ENCODE results near the gene IL31RA. TPM values are rescaled to one million over a fixed set of nuclear protein-coding genes. Genes with fewer than 3 reads are reported as not detected.

Gene IL31RA
- total and polyA plus RNA-seq, 10 of the 15 experiments (the other 5 are each of a cell fraction or from before 2014, with no cell fraction given): 0.03 to 0.31 (median 0.11) TPM; not detected in 2

DNA sequence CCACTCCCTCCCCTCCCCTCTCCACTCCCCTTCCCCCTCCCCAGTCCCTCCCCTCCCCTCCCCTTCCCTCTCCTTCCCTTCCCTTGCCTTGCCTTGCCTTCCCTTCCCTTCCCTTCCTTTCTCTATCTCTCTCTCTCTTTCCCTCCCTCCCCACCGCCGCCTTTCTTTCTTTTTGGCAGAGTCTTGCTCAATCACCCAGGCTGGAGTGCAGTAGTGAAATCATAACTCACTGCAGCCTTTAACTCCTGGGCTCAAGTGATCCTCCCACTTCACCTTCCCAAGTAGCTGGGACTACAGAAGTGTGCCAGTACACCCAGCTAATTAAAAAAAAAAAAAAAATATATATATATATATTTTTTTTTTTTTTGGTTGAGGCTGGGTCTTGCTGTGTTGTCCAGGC lies 45.5 kb downstream of the IL31RA start:
- no peaks in the 10 kb centered on the region; the same call in 2 of the 3 replicates for H3K9me3 ChIP-seq (replicated peaks; ENCODE audit: control insufficient read depth, insufficient read depth, low read length)
- H2AFZ ChIP-seq (ENCODE audit: control insufficient read depth, low read depth, low read length): no peak overlapping the region
- WGBS (ENCODE audit: insufficient coverage, insufficient replicate concordance, low lambda C conversion rate, missing lambda C conversion rate): 70% methylated on average over 2 of the region's 2 CpGs
- H3K4me2 ChIP-seq (ENCODE audit: control insufficient read depth, insufficient read depth): no peak overlapping the region
- no peaks in the 10 kb centered on the region for H3K79me2 ChIP-seq (ENCODE audit: control insufficient read depth, insufficient read depth, low read length)
- peaks cover 10% of the 10 kb centered on the region for H3K4me1 ChIP-seq (ENCODE audit: control insufficient read depth, insufficient read depth, low read length)
- H3K36me3 ChIP-seq (ENCODE audit: control insufficient read depth in 2 of 2, insufficient read depth in 2 of 2, low read length in 1 of 2): no peaks in the 10 kb centered on the region
- BruUV-seq (replicated peaks): no TSS peak
- FAIRE-seq (no peak), ATAC-seq (no peak), DNase-seq (ENCODE audit: low read depth, low spot score) (no peak)
- ChIA-PET RAD21 (ENCODE audit: unreplicated experiment) (no interaction called here), POLR2A (no interaction called here), CTCF (no interaction called here), SMC1A (ENCODE audit: uncharacterized antibody, unreplicated experiment) (interaction anchor here (1.4 kb wide), 1 partner anchor 10 kb away, joined by 6 read pairs; no protein-coding TSS in a partner anchor)
- intact Hi-C loops (cut with micrococcal nuclease; ENCODE audit: unreplicated experiment): no loop called here
- H4K20me1 ChIP-seq (ENCODE audit: control insufficient read depth, insufficient read depth): no peaks in the 10 kb centered on the region
- TF ChIP-seq NR2F1 (conservative IDR thresholded peaks at IDR 0.05) (no peak), ZNF384 (IDR thresholded peaks at IDR 0.05; ENCODE audit: borderline replicate concordance, low read depth, low read length) (no peak), SUZ12 (IDR thresholded peaks at IDR 0.05; ENCODE audit: unreplicated experiment) (no peak), RAD51 (IDR thresholded peaks at IDR 0.05) (no peak), EZH2 (IDR thresholded peaks at IDR 0.05; ENCODE audit: borderline replicate concordance, control insufficient read depth, low read depth, low read length) (no peak), IKZF1 (conservative IDR thresholded peaks at IDR 0.05) (no peak), ZNF217 (IDR thresholded peaks at IDR 0.05) (no peak), POU2F2 (IDR thresholded peaks at IDR 0.05; ENCODE audit: borderline replicate concordance, low read depth, low read length) (no peak), ZZZ3 (IDR thresholded peaks at IDR 0.05; ENCODE audit: control insufficient read depth, insufficient read length, low read depth) (no peak), BCLAF1 (IDR thresholded peaks at IDR 0.05) (no peak)
- TF ChIP-seq, protein P1, sequence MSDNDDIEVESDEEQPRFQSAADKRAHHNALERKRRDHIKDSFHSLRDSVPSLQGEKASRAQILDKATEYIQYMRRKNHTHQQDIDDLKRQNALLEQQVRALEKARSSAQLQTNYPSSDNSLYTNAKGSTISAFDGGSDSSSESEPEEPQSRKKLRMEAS (IDR thresholded peaks at IDR 0.05; ENCODE audit: low read depth, low read length): no peak
- in situ Hi-C loops (cut with MboI): no loop called here
- no peak overlapping the region for H3K4me3 ChIP-seq
- no peak overlapping the region for H3K27ac ChIP-seq (ENCODE audit: control insufficient read depth, insufficient read depth)
- H3K27me3 ChIP-seq (replicated peaks in 1 of 2; ENCODE audit: control insufficient read depth in 2 of 2, insufficient read depth in 2 of 2, low read length in 1 of 2): no peaks in the 10 kb centered on the region
- no peak overlapping the region for H3K9ac ChIP-seq (ENCODE audit: control insufficient read depth, insufficient read depth, low read length)

All from GM12878 (cell line).